Endothelial cell of umbilical vein (primary cell): ENCODE data around the gene VASN. TPM values are rescaled to one million over a fixed set of nuclear protein-coding genes. Genes with fewer than 3 reads are reported as not detected.

Source experiments
- BruUV-seq: library from RNA; stranded (reverse); fragments of 400-500 nt; replicated peaks from 2 replicates; lab custom pipeline; 2021; lab: Mats Ljungman, UMichigan
- CTCF ChIA-PET: fragments of 300-600, 350-600 bp; sonication (Branson Sonifier 250); formaldehyde crosslinking; loops from one replicate; lab custom pipeline; 2021; ENCODE audit warnings: antibody characterized with exemption, inconsistent platforms; lab: Charles Lee
- POLR2A ChIA-PET: fragments of 300-600, 350-600 bp; sonication (Branson Sonifier 250); formaldehyde crosslinking; loops from one replicate; lab custom pipeline; 2021; ENCODE audit warnings: antibody characterized with exemption, inconsistent platforms; lab: Charles Lee
- DNase-seq: peaks from one replicate; pipeline ENCODE4 v3.0.0-alpha.2; 2011; ENCODE audit warnings: low read depth, low spot score
- FAIRE-seq: peaks from 2 replicates; lab custom pipeline; 2011; peaks lifted over from hg19 to GRCh38; lab: Jason Lieb, UNC
- H2AFZ ChIP-seq: 2 replicates; pipeline ENCODE4 v1.6.0; 2012; ENCODE audit warnings: low read depth, low read length, control low read depth, inconsistent platforms
- H3K27ac ChIP-seq: 2 replicates; pipeline ENCODE4 v1.5.1; 2011; ENCODE audit warnings: low read depth, mild to moderate bottlenecking, control low read depth, low read length, moderate library complexity; ENCODE audit not compliant: insufficient read depth
- H3K27me3 ChIP-seq, 2 experiments: 2 replicates each; pipeline versions ENCODE4 v1.6.0 to v1.6.1; 2011; ENCODE audit warnings: low read length in 2 of 2, mixed read lengths in 1 of 2; ENCODE audit not compliant: control insufficient read depth in 2 of 2, insufficient read depth in 2 of 2
- H3K36me3 ChIP-seq, 2 experiments: 2 replicates in 1 of 2; 3 replicates in 1 of 2; pipeline ENCODE4 v1.5.1; 2011; ENCODE audit warnings: low read length in 2 of 2, mild to moderate bottlenecking in 1 of 2, moderate library complexity in 1 of 2; ENCODE audit not compliant: control insufficient read depth in 2 of 2, insufficient read depth in 2 of 2; ENCODE audit errors: extremely low read depth in 1 of 2
- H3K4me1 ChIP-seq: 3 replicates; pipeline ENCODE4 v1.5.1; 2011; ENCODE audit warnings: mild to moderate bottlenecking, low read length; ENCODE audit not compliant: control insufficient read depth, insufficient read depth; ENCODE audit errors: extremely low read depth
- H3K4me2 ChIP-seq: 2 replicates; pipeline ENCODE4 v1.6.1; 2011; ENCODE audit warnings: low read length, control low read depth, mixed read lengths; ENCODE audit not compliant: insufficient read depth
- H3K4me3 ChIP-seq, 3 experiments: fragments of 200-600 bp in 1 of 3; sonication (generic), shearing (Covaris generic) in 1 of 3; replicated peaks in 1 of 3; 2 replicates each; pipeline ENCODE4 v1.5.1; 2011 to 2016; ENCODE audit warnings: control low read depth in 3 of 3, low read length in 3 of 3, mild to moderate bottlenecking in 2 of 3, inconsistent platforms in 1 of 3, low read depth in 1 of 3, moderate library complexity in 1 of 3; ENCODE audit not compliant: insufficient read depth in 1 of 3
- H3K79me2 ChIP-seq: 2 replicates; pipeline ENCODE4 v1.6.0; 2012; ENCODE audit warnings: low read length, inconsistent platforms; ENCODE audit not compliant: control insufficient read depth, insufficient read depth
- H3K9ac ChIP-seq: replicated peaks from 2 replicates; pipeline ENCODE3; 2011; ENCODE audit warnings: low read length, control low read depth; ENCODE audit not compliant: insufficient read depth; ENCODE audit errors: extremely low read depth
- H3K9me1 ChIP-seq: replicated peaks from 3 replicates; pipeline ENCODE4 v1.6.0; 2011; ENCODE audit warnings: mild to moderate bottlenecking, low read length; ENCODE audit not compliant: control insufficient read depth, insufficient read depth; ENCODE audit errors: extremely low read depth
- H3K9me3 ChIP-seq: replicated peaks from 2 replicates; pipeline ENCODE4 v1.5.1; 2012; ENCODE audit warnings: low read length, inconsistent platforms; ENCODE audit not compliant: control insufficient read depth, insufficient read depth
- H4K20me1 ChIP-seq: replicated peaks from 2 replicates; pipeline ENCODE3; 2011; ENCODE audit warnings: mild to moderate bottlenecking, low read length; ENCODE audit not compliant: control insufficient read depth, insufficient read depth; ENCODE audit errors: extremely low read depth
- EZH2 ChIP-seq: IDR thresholded peaks from 2 replicates; pipeline ENCODE4 v1.6.1; 2012; ENCODE audit warnings: borderline replicate concordance, low read depth, mild to moderate bottlenecking, moderate library complexity, low read length, inconsistent platforms; ENCODE audit not compliant: severe bottlenecking
- FOS ChIP-seq: IDR thresholded peaks from 2 replicates; pipeline ENCODE4 v1.6.1; 2011; ENCODE audit warnings: mild to moderate bottlenecking, low read length, moderate library complexity, borderline replicate concordance; ENCODE audit not compliant: insufficient read depth
- GATA2 ChIP-seq: IDR thresholded peaks from 2 replicates; pipeline ENCODE4 v1.7.0; 2011; ENCODE audit warnings: low read depth, mild to moderate bottlenecking, moderate library complexity, mixed read lengths, low read length; ENCODE audit not compliant: insufficient read length, insufficient read depth
- JUN ChIP-seq: IDR thresholded peaks from 2 replicates; pipeline ENCODE4 v1.6.1; 2011; ENCODE audit warnings: borderline replicate concordance, low read depth; ENCODE audit not compliant: insufficient read length, insufficient read depth
- MYC ChIP-seq: IDR thresholded peaks from one replicate; pipeline ENCODE4 v1.6.1; 2011; ENCODE audit warnings: mild to moderate bottlenecking, low read depth, low read length
- POLR2A ChIP-seq: IDR thresholded peaks from 2 replicates; pipeline ENCODE4 v1.6.1; 2012; ENCODE audit warnings: low read depth, mild to moderate bottlenecking, control low read depth, low read length
- POLR2AphosphoS5 ChIP-seq: IDR thresholded peaks from 2 replicates; pipeline ENCODE4 v1.6.1; 2012; ENCODE audit warnings: low read depth, mild to moderate bottlenecking, control low read depth, low read length, moderate library complexity; ENCODE audit not compliant: insufficient read depth
- dilution Hi-C: fragments of 300-500 bp; cut with MboI; formaldehyde crosslinking; loops from one replicate; pipeline ENCODE4 v1.15.0; 2019; ENCODE audit warnings: low sequenced_read_pairs; ENCODE audit not compliant: extremely low pct_ligation_motif_present
- intact Hi-C: fragments of 100-400 bp; cut with micrococcal nuclease; formaldehyde crosslinking; loops from one replicate; pipeline ENCODE4 v1.10.0; 2022
- polyA plus RNA-seq, 4 experiments: library from polyadenylated mRNA; depleted of rRNA in 3 of 4; stranded (reverse) in 3 of 4; unstranded in 1 of 4; fragments of >200 nt; gene quantifications; 2 replicates each; pipeline versions ENCODE4 v1.2.1 to v1.2.3, GENCODE V29; 2011 to 2012; ENCODE audit warnings: missing spikeins in 1 of 4
- total RNA-seq: library from RNA; stranded (reverse); gene quantifications from 2 replicates; pipeline ENCODE4 v1.2.3, GENCODE V29; 2021
- TF ChIP-seq, protein P1 (sequence below), 2 donors: IDR thresholded peaks; 1 replicate in 1 of 2; 2 replicates in 1 of 2; pipeline ENCODE4 v1.5.1; 2011; ENCODE audit warnings: low read length in 2 of 2, mild to moderate bottlenecking in 2 of 2, moderate library complexity in 2 of 2, control low read depth in 1 of 2, inconsistent platforms in 1 of 2, low read depth in 1 of 2; ENCODE audit not compliant: insufficient read depth in 1 of 2; ENCODE audit errors: extremely low read depth in 1 of 2
- TF ChIP-seq, protein P2 (sequence below): IDR thresholded peaks from 2 replicates; pipeline ENCODE4 v1.6.1; 2011; ENCODE audit not compliant: insufficient read depth, insufficient read length

Gene VASN
- total and polyA plus RNA-seq, 2 donors (not counting 3 experiments of a cell fraction or from before 2014, with no cell fraction given): 0.41 to 0.42 TPM

DNA sequence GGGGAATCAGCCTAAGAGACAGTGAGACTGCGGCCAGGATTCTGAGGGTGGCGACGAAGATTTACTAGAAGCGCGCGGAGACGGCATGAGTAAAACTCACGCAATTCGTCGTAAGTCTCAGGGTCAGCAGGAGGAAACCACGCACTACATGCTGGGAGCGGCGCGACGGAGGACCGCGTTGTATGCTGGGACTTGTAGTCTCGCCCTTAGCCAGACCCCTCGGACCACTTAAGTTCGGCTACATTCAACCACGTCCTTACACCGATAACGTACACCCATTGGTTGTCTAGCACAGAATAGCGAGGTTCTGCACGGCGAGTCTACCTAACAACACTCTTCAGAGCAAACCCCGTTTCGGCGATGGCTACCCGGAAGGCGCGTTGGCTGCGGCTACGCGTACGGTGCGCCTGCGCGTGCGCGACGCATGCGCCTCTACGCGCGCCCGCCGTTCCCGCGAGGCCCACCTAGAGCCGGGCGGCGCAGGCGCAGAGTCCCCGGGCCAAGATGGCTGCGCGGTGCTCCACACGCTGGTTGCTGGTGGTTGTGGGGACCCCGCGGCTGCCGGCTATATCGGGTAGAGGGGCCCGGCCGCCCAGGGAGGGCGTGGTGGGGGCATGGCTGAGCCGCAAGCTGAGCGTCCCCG is 53.9 kb downstream of the VASN start, which contains the start of gene DNAJA3:
Gene DNAJA3 (plus strand): TSS at position 491 of the 643 bp plus-strand sequence. CDS start 14 bp downstream, at position 505.
- Histone ChIP-seq H3K4me1 (peaks cover 16% of the 10 kb centered on the region), H3K27ac (peak within 1 kb of the TSS; percentile 93), H3K4me3 (peak within 1 kb of the TSS; percentile 64 to 84 (median 81)), H3K9me3 (no peaks in the 10 kb centered on the region), H3K9me1 (no peaks in the 10 kb centered on the region), H2AFZ (peak within 1 kb of the TSS; percentile 88), H3K9ac (peak within 1 kb of the TSS; percentile 94), H3K27me3 (no peaks in the 10 kb centered on the region), H4K20me1 (no peaks in the 10 kb centered on the region), H3K36me3 (peaks cover 0 to 2% of the 10 kb centered on the region in 2 experiments), H3K79me2 (peaks cover 36% of the 10 kb centered on the region), H3K4me2 (peak within 1 kb of the TSS; percentile 86)
- intact Hi-C loops: loop anchor here (5.0 kb wide), 1 partner anchor 52 kb away; the partner anchor contains the start of gene HMOX2
- DNase-seq (peak; percentile 96), FAIRE-seq (peak; percentile 98)
- ChIA-PET POLR2A (no interaction called here), CTCF (no interaction called here)
- BruUV-seq: TSS peak; percentile 84
- no peak for TF ChIP-seq JUN
- TF ChIP-seq, protein P1, sequence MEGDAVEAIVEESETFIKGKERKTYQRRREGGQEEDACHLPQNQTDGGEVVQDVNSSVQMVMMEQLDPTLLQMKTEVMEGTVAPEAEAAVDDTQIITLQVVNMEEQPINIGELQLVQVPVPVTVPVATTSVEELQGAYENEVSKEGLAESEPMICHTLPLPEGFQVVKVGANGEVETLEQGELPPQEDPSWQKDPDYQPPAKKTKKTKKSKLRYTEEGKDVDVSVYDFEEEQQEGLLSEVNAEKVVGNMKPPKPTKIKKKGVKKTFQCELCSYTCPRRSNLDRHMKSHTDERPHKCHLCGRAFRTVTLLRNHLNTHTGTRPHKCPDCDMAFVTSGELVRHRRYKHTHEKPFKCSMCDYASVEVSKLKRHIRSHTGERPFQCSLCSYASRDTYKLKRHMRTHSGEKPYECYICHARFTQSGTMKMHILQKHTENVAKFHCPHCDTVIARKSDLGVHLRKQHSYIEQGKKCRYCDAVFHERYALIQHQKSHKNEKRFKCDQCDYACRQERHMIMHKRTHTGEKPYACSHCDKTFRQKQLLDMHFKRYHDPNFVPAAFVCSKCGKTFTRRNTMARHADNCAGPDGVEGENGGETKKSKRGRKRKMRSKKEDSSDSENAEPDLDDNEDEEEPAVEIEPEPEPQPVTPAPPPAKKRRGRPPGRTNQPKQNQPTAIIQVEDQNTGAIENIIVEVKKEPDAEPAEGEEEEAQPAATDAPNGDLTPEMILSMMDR (IDR thresholded peaks at IDR 0.05; ENCODE audit: extremely low read depth in 1 of 2, insufficient read depth in 1 of 2, low read depth in 1 of 2, low read length in 2 of 2): no peak
- no peak for TF ChIP-seq FOS
- no peak for TF ChIP-seq EZH2
- TF ChIP-seq POLR2A: peak; percentile 93
- TF ChIP-seq, protein P2, sequence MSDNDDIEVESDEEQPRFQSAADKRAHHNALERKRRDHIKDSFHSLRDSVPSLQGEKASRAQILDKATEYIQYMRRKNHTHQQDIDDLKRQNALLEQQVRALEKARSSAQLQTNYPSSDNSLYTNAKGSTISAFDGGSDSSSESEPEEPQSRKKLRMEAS: peak; percentile 76
- no peak for TF ChIP-seq GATA2
- peak; percentile 95 for TF ChIP-seq POLR2AphosphoS5
- TF ChIP-seq MYC: no peak
- dilution Hi-C loops: no loop called here
